Activated CD8-positive, alpha-beta memory T cell treated with anti-CD3 and anti-CD28 coated beads for 4 hours (primary cell): ENCODE data around the gene MASP1.

Source experiments
- DNase-seq, 2 donors: peaks; one replicate each; pipeline ENCODE4 v3.0.0-alpha.2; 2020; ENCODE audit warnings: low read depth in 2 of 2

Gene MASP1

GRCh38 chr3:187186801-187187421 is 104.6 kb downstream of the MASP1 start:
- DNase-seq = no peak

- DNase-seq = no peak
Observed at GRCh38 chr3:187186375-187186774, 105.2 kb downstream of the MASP1 start.

- no peak for DNase-seq
Observed at GRCh38 chr3:187185759-187186158, 105.8 kb downstream of the MASP1 start.
